ENCODE data around the gene MED9.

MED9 gene

GRCh38 chr17:17469996-17470395 lies 6.8 kb upstream of the MED9 start:
- no peaks in the 10 kb centered on the region for H3K9me2 ChIP-seq (ENCODE audit: low read depth, low read length)
- H3K79me2 ChIP-seq (ENCODE audit: insufficient read depth, low read length) = no peaks in the 10 kb centered on the region
- H3K9me3 ChIP-seq (ENCODE audit: low read length) = no peaks in the 10 kb centered on the region
- no peaks in the 10 kb centered on the region for H3K36me3 ChIP-seq (ENCODE audit: insufficient read depth, low read length)
- no peak overlapping the region for H3K4me2 ChIP-seq (ENCODE audit: low read length)
- H3K4me1 ChIP-seq (ENCODE audit: insufficient read depth, low read length, severe bottlenecking) = peaks cover 3% of the 10 kb centered on the region
- no peaks in the 10 kb centered on the region for H3F3A ChIP-seq (ENCODE audit: insufficient read depth, low read length)
- no peak for TF ChIP-seq CTCF (IDR thresholded peaks at IDR 0.05; ENCODE audit: low read length)
- TF ChIP-seq EZH2 (IDR thresholded peaks at IDR 0.05; ENCODE audit: borderline replicate concordance, low read length) = no peak
- no peak overlapping the region for H3K4me3 ChIP-seq (ENCODE audit: low read depth, low read length, poor library complexity, severe bottlenecking)
- no peak overlapping the region for H2AFZ ChIP-seq (ENCODE audit: low read length)
- H3K27me3 ChIP-seq (ENCODE audit: insufficient read depth, low read length) = 0 out of 2 replicates have a peak, but pooled peaks cover 2% of the 10 kb centered on the region
- no peak overlapping the region for H3K27ac ChIP-seq (ENCODE audit: low read depth, low read length, poor library complexity, severe bottlenecking)
- H4K20me1 ChIP-seq (ENCODE audit: insufficient read depth, low read length) = no peaks in the 10 kb centered on the region
- no peak overlapping the region for H3K9ac ChIP-seq (ENCODE audit: low read length)

- Histone ChIP-seq H3K27ac (ENCODE audit: low read depth, low read length, poor library complexity, severe bottlenecking) (no peak overlapping the region), H3K79me2 (ENCODE audit: insufficient read depth, low read length) (peaks cover 6% of the 10 kb centered on the region), H3K27me3 (ENCODE audit: insufficient read depth, low read length) (no peaks in the 10 kb centered on the region), H3K9me3 (ENCODE audit: low read length) (no peaks in the 10 kb centered on the region), H4K20me1 (ENCODE audit: insufficient read depth, low read length) (no peaks in the 10 kb centered on the region), H2AFZ (ENCODE audit: low read length) (no peak overlapping the region), H3K9ac (ENCODE audit: low read length) (no peak overlapping the region), H3K4me3 (ENCODE audit: low read depth, low read length, poor library complexity, severe bottlenecking) (no peak overlapping the region), H3F3A (ENCODE audit: insufficient read depth, low read length) (no peaks in the 10 kb centered on the region), H3K36me3 (ENCODE audit: insufficient read depth, low read length) (no peaks in the 10 kb centered on the region), H3K4me2 (ENCODE audit: low read length) (no peak overlapping the region), H3K9me2 (ENCODE audit: low read depth, low read length) (no peaks in the 10 kb centered on the region), H3K4me1 (ENCODE audit: insufficient read depth, low read length, severe bottlenecking) (peaks cover 4% of the 10 kb centered on the region)
- TF ChIP-seq CTCF (IDR thresholded peaks at IDR 0.05; ENCODE audit: low read length) = no peak
- TF ChIP-seq EZH2 (IDR thresholded peaks at IDR 0.05; ENCODE audit: borderline replicate concordance, low read length) = no peak
These were observed 4.4 kb upstream of the MED9 start for GRCh38 chr17:17472333-17472920.

- Histone ChIP-seq H3K4me2 (ENCODE audit: low read length) (no peak overlapping the region), H2AFZ (ENCODE audit: low read length) (no peak overlapping the region), H3K4me3 (ENCODE audit: low read depth, low read length, poor library complexity, severe bottlenecking) (no peak overlapping the region), H3K9ac (ENCODE audit: low read length) (no peak overlapping the region), H3K9me3 (ENCODE audit: low read length) (no peaks in the 10 kb centered on the region), H3K36me3 (ENCODE audit: insufficient read depth, low read length) (peaks cover 6% of the 10 kb centered on the region; the same call in 1 of the 2 replicates), H3K27ac (ENCODE audit: low read depth, low read length, poor library complexity, severe bottlenecking) (no peak overlapping the region), H3K79me2 (ENCODE audit: insufficient read depth, low read length) (peaks cover 23% of the 10 kb centered on the region), H3K4me1 (ENCODE audit: insufficient read depth, low read length, severe bottlenecking) (peaks cover 23% of the 10 kb centered on the region), H3K9me2 (ENCODE audit: low read depth, low read length) (no peaks in the 10 kb centered on the region), H4K20me1 (ENCODE audit: insufficient read depth, low read length) (no peaks in the 10 kb centered on the region), H3K27me3 (ENCODE audit: insufficient read depth, low read length) (no peaks in the 10 kb centered on the region), H3F3A (ENCODE audit: insufficient read depth, low read length) (no peaks in the 10 kb centered on the region)
- no peak for TF ChIP-seq EZH2 (IDR thresholded peaks at IDR 0.05; ENCODE audit: borderline replicate concordance, low read length)
- no peak for TF ChIP-seq CTCF (IDR thresholded peaks at IDR 0.05; ENCODE audit: low read length)
These were observed 2.5 kb upstream of the MED9 start for GRCh38 chr17:17474341-17474740.
